Small intestine (tissue), 7 donors: Measurements from ENCODE around the gene COL8A1. TPM values are rescaled to one million over a fixed set of nuclear protein-coding genes. Genes with fewer than 3 reads are reported as not detected.

ENCODE experiments used
- DNase-seq, 2 donors: peaks; one replicate each; pipeline versions ENCODE4 v3.0.0 to v3.0.0-alpha.2; 2013
- FAIRE-seq: peaks from 2 replicates; lab custom pipeline; 2012; peaks lifted over from hg19 to GRCh38; lab: Jason Lieb, UNC
- H3K27ac ChIP-seq, 3 donors: one replicate each; pipeline ENCODE4 v1.5.1; 2013; ENCODE audit warnings: low read length in 2 of 3, mild to moderate bottlenecking in 2 of 3, control low read depth in 1 of 3, inconsistent platforms in 1 of 3, low read depth in 1 of 3, moderate library complexity in 1 of 3
- H3K27me3 ChIP-seq, 3 donors: one replicate each; pipeline ENCODE4 v1.6.1; 2013; ENCODE audit warnings: low read length in 3 of 3, inconsistent platforms in 1 of 3; ENCODE audit not compliant: control insufficient read depth in 3 of 3, insufficient read depth in 3 of 3
- H3K36me3 ChIP-seq, 3 donors: one replicate each; pipeline ENCODE4 v1.6.1; 2013; ENCODE audit warnings: low read length in 3 of 3, inconsistent platforms in 1 of 3, low read depth in 1 of 3, mild to moderate bottlenecking in 1 of 3, moderate library complexity in 1 of 3; ENCODE audit not compliant: control insufficient read depth in 3 of 3, insufficient read depth in 2 of 3
- H3K4me1 ChIP-seq, 3 donors: one replicate each; pipeline ENCODE4 v1.6.1; 2013; ENCODE audit warnings: low read length in 2 of 3, inconsistent platforms in 1 of 3, low read depth in 1 of 3, mild to moderate bottlenecking in 1 of 3, moderate library complexity in 1 of 3; ENCODE audit not compliant: control insufficient read depth in 3 of 3, insufficient read depth in 2 of 3
- H3K4me3 ChIP-seq, 3 donors: one replicate each; pipeline ENCODE4 v1.5.1; 2013; ENCODE audit warnings: low read length in 3 of 3, control low read depth in 1 of 3, inconsistent platforms in 1 of 3, low read depth in 1 of 3, mild to moderate bottlenecking in 1 of 3, moderate library complexity in 1 of 3
- H3K9me3 ChIP-seq, 2 donors: one replicate each; pipeline ENCODE4 v1.6.1; 2013; ENCODE audit warnings: low read depth in 1 of 2, low read length in 1 of 2; ENCODE audit not compliant: control insufficient read depth in 2 of 2, insufficient read depth in 1 of 2
- WGBS, 3 donors: extraction: QIAGEN DNeasy Blood & Tissue Kit; methylation state at CpG; one replicate each; pipeline ENCODE4 v1.1.7; 2013; 5-methylcytosine and 5-hydroxymethylcytosine counted together
- polyA plus RNA-seq, 4 donors: library from polyadenylated mRNA; stranded (reverse) in 3 of 4; unstranded in 1 of 4; fragments of 200-250 nt in 3 of 4; fragments of 120-200 nt in 1 of 4; gene quantifications; one replicate each; pipeline versions ENCODE4 v1.2.1 to v1.2.3, GENCODE V29; 2013
- donor health status: healthy with polysubstance abuse.
- donor health status: control.
- donor health status: control.
- donor health status: Bipolar disorder and iron deficiency.
- donor health status: healthy.

COL8A1 gene
- polyA plus RNA-seq, 4 donors: 0.21 to 4.5 (median 0.25) TPM

DNA sequence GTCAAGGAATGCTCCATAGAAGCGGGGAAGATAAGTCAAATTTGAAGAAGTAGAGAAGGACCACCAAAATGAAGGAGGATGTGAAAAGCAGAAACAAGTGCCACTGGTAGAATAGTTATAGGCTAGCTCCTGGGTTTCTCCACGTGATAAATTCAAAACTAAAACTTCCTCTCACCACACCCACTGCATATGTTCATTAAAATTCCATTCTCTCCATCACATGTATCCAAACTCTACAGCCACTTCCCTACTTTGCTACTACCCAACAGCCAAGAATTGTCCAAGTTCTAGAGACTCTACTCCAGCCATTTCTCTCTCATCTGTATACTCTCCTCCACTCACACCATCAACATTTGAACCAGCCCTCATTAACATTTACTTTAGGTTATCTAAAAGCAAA is 60.5 kb downstream of the COL8A1 start:
- DNase-seq (no peak), FAIRE-seq (no peak)
- 54 to 62% (median 59%) methylated on average over 2 of the region's 2 CpGs for WGBS, 3 donors
- peaks cover 0 to 2% (median 0%) of the 10 kb centered on the region in 3 donors for H3K27me3 ChIP-seq
- H3K4me3 ChIP-seq: no peak overlapping the region
- no peaks in the 10 kb centered on the region for H3K9me3 ChIP-seq
- no peak overlapping the region for H3K27ac ChIP-seq
- no peaks in the 10 kb centered on the region for H3K4me1 ChIP-seq
- H3K36me3 ChIP-seq: no peaks in the 10 kb centered on the region

GRCh38 chr3:99699841-99700240 is 61.4 kb downstream of the COL8A1 start:
- no peak for DNase-seq
- H3K27ac ChIP-seq: no peak overlapping the region
- H3K9me3 ChIP-seq: no peaks in the 10 kb centered on the region
- H3K36me3 ChIP-seq: no peaks in the 10 kb centered on the region
- H3K27me3 ChIP-seq: peaks cover 0 to 2% (median 0%) of the 10 kb centered on the region in 3 donors
- H3K4me3 ChIP-seq: no peak overlapping the region
- no peaks in the 10 kb centered on the region for H3K4me1 ChIP-seq
- 81 to 86% (median 82%) methylated on average over 9 of the region's 9 CpGs for WGBS, 3 donors
- no peak for FAIRE-seq

- no peaks in the 10 kb centered on the region for H3K4me1 ChIP-seq
- FAIRE-seq (no peak), DNase-seq (no peak)
- no peak overlapping the region for H3K27ac ChIP-seq
- H3K36me3 ChIP-seq: no peaks in the 10 kb centered on the region
- H3K27me3 ChIP-seq: peaks cover 0 to 2% (median 0%) of the 10 kb centered on the region in 3 donors
- H3K4me3 ChIP-seq: no peak overlapping the region
- WGBS, 3 donors: 75 to 81% (median 77%) methylated on average over 8 of the region's 8 CpGs
- H3K9me3 ChIP-seq: no peaks in the 10 kb centered on the region
Observed at GRCh38 chr3:99700631-99701268, 62.4 kb downstream of the COL8A1 start.

DNA sequence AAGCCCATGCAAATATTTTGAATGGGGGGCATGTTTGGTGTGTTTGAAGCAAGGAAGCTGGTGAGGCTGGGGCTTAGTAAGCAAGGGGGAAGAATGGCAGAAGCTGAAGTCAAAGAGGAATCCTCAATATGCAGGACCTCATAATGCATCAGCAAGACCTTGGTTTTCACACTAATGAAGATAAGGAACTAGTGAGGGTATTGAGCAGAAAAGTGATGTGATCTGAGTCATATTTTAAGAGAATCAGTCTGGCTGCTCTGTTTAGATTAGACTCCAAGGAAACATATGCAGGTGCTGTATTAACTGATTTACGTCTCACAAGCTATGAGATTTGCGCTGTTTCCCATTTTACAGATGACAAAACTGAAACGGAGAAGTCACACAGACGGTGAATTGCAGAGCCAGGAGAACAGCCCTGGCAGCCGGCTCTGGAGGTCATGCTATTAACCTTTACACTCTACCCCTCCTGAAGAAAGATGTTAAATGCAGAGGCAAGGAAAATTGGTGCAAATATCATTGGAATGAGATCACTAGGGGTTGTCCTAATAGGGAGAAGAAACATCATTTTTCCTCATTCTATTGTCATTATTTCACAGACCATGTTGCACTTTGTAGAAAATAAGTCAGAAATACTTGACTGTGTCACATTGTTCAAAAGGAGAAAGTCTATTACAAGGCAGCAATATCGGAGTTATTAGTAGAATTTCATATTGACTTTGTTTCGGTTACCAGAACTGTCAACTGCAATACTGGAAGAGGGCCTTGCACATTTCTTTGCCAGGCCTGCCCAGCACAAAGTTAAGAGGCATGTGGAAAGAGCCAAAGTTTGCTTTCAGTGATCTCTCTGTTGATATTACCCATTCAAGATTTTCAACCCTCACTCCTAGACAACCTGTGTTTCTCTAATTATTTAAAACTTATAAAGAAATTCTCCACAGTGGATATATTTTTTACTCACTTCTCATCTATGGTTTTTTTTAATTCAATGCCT is 64.9 kb downstream of the COL8A1 start:
- Histone ChIP-seq H3K9me3 (no peaks in the 10 kb centered on the region), H3K36me3 (no peaks in the 10 kb centered on the region), H3K27me3 (peaks cover 0 to 3% (median 2%) of the 10 kb centered on the region in 3 donors), H3K27ac (no peak overlapping the region), H3K4me1 (no peaks in the 10 kb centered on the region), H3K4me3 (no peak overlapping the region)
- DNase-seq: no peak
- no peak for FAIRE-seq
- WGBS, 3 donors: 80 to 83% (median 82%) methylated on average over 7 of the region's 7 CpGs

DNA sequence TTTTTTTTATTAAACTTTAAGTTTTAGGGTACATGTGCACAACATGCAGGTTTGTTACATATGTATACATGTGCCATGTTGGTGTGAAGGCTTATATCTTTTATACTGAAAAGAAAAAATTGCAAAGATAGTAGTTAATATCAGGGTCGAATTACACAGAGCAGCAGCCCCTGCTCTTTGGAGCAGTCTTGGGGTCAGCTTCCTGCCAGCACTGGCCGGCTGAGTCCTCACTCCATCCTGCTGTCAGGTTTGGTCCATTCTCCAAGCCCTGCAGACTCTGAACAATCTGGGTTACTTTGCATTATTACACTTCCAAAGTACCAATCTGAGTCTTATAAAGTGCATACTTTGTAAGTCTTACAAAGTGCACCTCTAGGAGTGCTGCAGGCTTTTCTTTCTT is 66.0 kb downstream of the COL8A1 start:
- Histone ChIP-seq H3K27me3 (peaks cover 0 to 3% (median 2%) of the 10 kb centered on the region in 3 donors), H3K4me1 (no peaks in the 10 kb centered on the region), H3K36me3 (no peaks in the 10 kb centered on the region), H3K27ac (no peak overlapping the region), H3K9me3 (no peaks in the 10 kb centered on the region), H3K4me3 (no peak overlapping the region)
- WGBS, 3 donors: 33 to 48% (median 42%) methylated on average over 2 of the region's 2 CpGs
- DNase-seq (no peak), FAIRE-seq (no peak)

DNA sequence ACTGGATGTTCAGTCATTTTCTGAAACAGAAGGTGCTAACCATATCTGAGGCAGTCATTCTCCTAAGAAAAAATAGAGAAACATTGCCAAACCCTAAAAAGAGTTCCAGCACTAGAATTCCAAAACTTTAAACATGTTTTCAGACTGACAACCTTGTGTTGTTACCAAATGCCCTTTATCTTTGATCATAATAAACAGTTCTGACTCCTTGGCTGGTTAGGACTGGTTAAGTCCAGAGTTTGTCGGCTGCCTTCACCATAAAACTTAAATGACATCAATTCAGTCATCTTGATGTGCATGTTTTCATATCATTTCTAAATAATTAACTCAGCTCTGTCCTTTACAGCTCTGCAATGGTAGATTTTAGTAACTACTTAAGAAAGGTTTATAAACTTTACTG is 68.0 kb downstream of the COL8A1 start:
- DNase-seq (no peak), FAIRE-seq (no peak)

GRCh38 chr3:99708207-99708745 is 69.9 kb downstream of the COL8A1 start:
- DNase-seq: no peak
- no peaks in the 10 kb centered on the region for H3K9me3 ChIP-seq
- WGBS, 3 donors: 81 to 84% (median 82%) methylated on average over 4 of the region's 4 CpGs
- H3K4me3 ChIP-seq: no peak overlapping the region
- no peaks in the 10 kb centered on the region for H3K36me3 ChIP-seq
- FAIRE-seq: no peak
- peaks cover 0 to 3% (median 0%) of the 10 kb centered on the region in 3 donors for H3K27me3 ChIP-seq
- no peaks in the 10 kb centered on the region for H3K4me1 ChIP-seq
- H3K27ac ChIP-seq: no peak overlapping the region

More for the DNA sequence above, 68.0 kb downstream of the COL8A1 start:
- Histone ChIP-seq H3K27me3 (peaks cover 0 to 3% (median 0%) of the 10 kb centered on the region in 3 donors), H3K27ac (no peak overlapping the region), H3K36me3 (no peaks in the 10 kb centered on the region), H3K9me3 (no peaks in the 10 kb centered on the region), H3K4me3 (no peak overlapping the region), H3K4me1 (no peaks in the 10 kb centered on the region)
- 35 to 40% (median 36%) methylated on average over 1 of the region's 1 CpG for WGBS, 3 donors

GRCh38 chr3:99709686-99710085 is 71.3 kb downstream of the COL8A1 start:
- no peak overlapping the region for H3K27ac ChIP-seq
- no peaks in the 10 kb centered on the region for H3K4me1 ChIP-seq
- no peaks in the 10 kb centered on the region for H3K36me3 ChIP-seq
- DNase-seq: no peak
- FAIRE-seq: no peak
- H3K27me3 ChIP-seq: peaks cover 0 to 3% (median 0%) of the 10 kb centered on the region in 3 donors
- no peaks in the 10 kb centered on the region for H3K9me3 ChIP-seq
- no peak overlapping the region for H3K4me3 ChIP-seq
- 83 to 95% (median 88%) methylated on average over 1 of the region's 1 CpG for WGBS, 3 donors
